ENCODE measurements around the gene PDZD2.
"Not testable (repeated sequence)": the region's sequence is repeated elsewhere in the genome, so short reads cannot be mapped to it uniquely, and the experiment has no call there.

Gene PDZD2

GRCh38 chr5:32076699-32077695 lies 438.1 kb downstream of the PDZD2 start:
- no peak overlapping the region for H3K4me3 ChIP-seq (ENCODE audit: low read depth, low read length)
- TF ChIP-seq CTCF (IDR thresholded peaks at IDR 0.05; ENCODE audit: low read depth, low read length) = peak; percentile 55

GRCh38 chr5:32078855-32079254 lies 439.9 kb downstream of the PDZD2 start:
- not testable (repeated sequence) for H3K4me3 ChIP-seq (ENCODE audit: low read depth, low read length)

GRCh38 chr5:32080565-32080964 lies 441.6 kb downstream of the PDZD2 start:
- H3K4me3 ChIP-seq (ENCODE audit: low read depth, low read length) = not testable (repeated sequence)

- TF ChIP-seq CTCF (IDR thresholded peaks at IDR 0.05; ENCODE audit: low read depth, low read length) = no peak
- H3K4me3 ChIP-seq (ENCODE audit: low read depth, low read length) = no peak overlapping the region
These were observed 443.8 kb downstream of the PDZD2 start for GRCh38 chr5:32082701-32083100.

- H3K4me3 ChIP-seq (ENCODE audit: low read depth, low read length) = no peak overlapping the region
- no peak for TF ChIP-seq CTCF (IDR thresholded peaks at IDR 0.05; ENCODE audit: low read depth, low read length)
These were observed 445.1 kb downstream of the PDZD2 start for GRCh38 chr5:32083981-32084430.

- TF ChIP-seq CTCF (IDR thresholded peaks at IDR 0.05; ENCODE audit: low read depth, low read length) = no peak
- no peak overlapping the region for H3K4me3 ChIP-seq (ENCODE audit: low read depth, low read length)
These were observed 448.5 kb downstream of the PDZD2 start for GRCh38 chr5:32087086-32088082.

GRCh38 chr5:32088214-32088613 lies 449.3 kb downstream of the PDZD2 start:
- no peak overlapping the region for H3K4me3 ChIP-seq (ENCODE audit: low read depth, low read length)
- TF ChIP-seq CTCF (IDR thresholded peaks at IDR 0.05; ENCODE audit: low read depth, low read length) = no peak

Data from WI38 (cell line).